ENCODE data around the gene HCN2. TPM values are rescaled to one million over a fixed set of nuclear protein-coding genes. Genes with fewer than 3 reads are reported as not detected.
A peak's percentile ranks its signal among the peaks of the same experiment; 100 is the strongest.

HCN2 gene
- total and polyA plus RNA-seq, 7 donors: 0.04 to 0.13 (median 0.07) TPM; not detected in 3

- Histone ChIP-seq H3K27ac (peak overlapping the region; percentile 94), H3K27me3 (ENCODE audit: insufficient read depth in 3 of 3, low read length in 2 of 3) (no peaks in the 10 kb centered on the region), H3K9me3 (no peaks in the 10 kb centered on the region), H3K4me1 (peaks cover 54% of the 10 kb centered on the region), H3K4me3 (peak overlapping the region; percentile 97), H3K36me3 (ENCODE audit: insufficient read depth in 1 of 2, low read depth in 1 of 2) (peaks cover 4 to 48% of the 10 kb centered on the region in 2 donors)
- TF ChIP-seq CTCF (IDR thresholded peaks at IDR 0.05): no peak
- intact Hi-C loops (cut with DNase I): loop anchor here (5.0 to 10.0 kb wide), 3 partner anchors 50 to 827 kb away; partner anchors contain the start of genes DAZAP1 (in 1 of the 2), GAMT (in 1 of the 2) and POLRMT (in 1 of the 2)
- ATAC-seq: no peak
- 81 to 85% (median 83%) methylated on average over 59 to 66 of the region's 66 CpGs for WGBS, 3 donors
- no peak for DNase-seq
Observed at GRCh38 chr19:577439-578392, 12.0 kb upstream of the HCN2 start.

- intact Hi-C loops (cut with DNase I): loop anchor here (5.0 to 10.0 kb wide), 3 partner anchors 48 to 826 kb away; partner anchors contain the start of genes DAZAP1 (in 1 of the 2), GAMT (in 1 of the 2) and POLRMT (in 1 of the 2)
- H3K4me1 ChIP-seq: peaks cover 52% of the 10 kb centered on the region
- H3K27ac ChIP-seq: peak overlapping the region; percentile 41
- 74 to 84% (median 83%) methylated on average over 46 of the region's 46 CpGs for WGBS, 3 donors
- no peak for DNase-seq
- no peaks in the 10 kb centered on the region for H3K9me3 ChIP-seq
- no peak overlapping the region for H3K4me3 ChIP-seq
- TF ChIP-seq CTCF (IDR thresholded peaks at IDR 0.05): no peak
- peaks cover 4 to 54% of the 10 kb centered on the region in 2 donors for H3K36me3 ChIP-seq (ENCODE audit: insufficient read depth in 1 of 2, low read depth in 1 of 2)
- no peaks in the 10 kb centered on the region for H3K27me3 ChIP-seq (ENCODE audit: insufficient read depth in 3 of 3, low read length in 2 of 3)
- no peak for ATAC-seq
Observed at GRCh38 chr19:579111-579841, 10.4 kb upstream of the HCN2 start.

- Histone ChIP-seq H3K4me3 (no peak overlapping the region), H3K27me3 (ENCODE audit: insufficient read depth in 3 of 3, low read length in 2 of 3) (no peaks in the 10 kb centered on the region), H3K9me3 (no peaks in the 10 kb centered on the region), H3K4me1 (peaks cover 47% of the 10 kb centered on the region), H3K27ac (no peak overlapping the region), H3K36me3 (ENCODE audit: insufficient read depth in 1 of 2, low read depth in 1 of 2) (peaks cover 4 to 54% of the 10 kb centered on the region in 2 donors)
- DNase-seq (no peak), ATAC-seq (no peak)
- intact Hi-C loops (cut with DNase I): loop anchor here (5.0 to 10.0 kb wide), 4 partner anchors 48 to 825 kb away; partner anchors contain the start of genes DAZAP1 (in 1 of the 2), GAMT (in 1 of the 2) and POLRMT (in 1 of the 2)
- no peak for TF ChIP-seq CTCF (IDR thresholded peaks at IDR 0.05)
- 74 to 90% (median 80%) methylated on average over 11 of the region's 11 CpGs for WGBS, 3 donors
Observed at GRCh38 chr19:579842-580155, 9.9 kb upstream of the HCN2 start.

DNA sequence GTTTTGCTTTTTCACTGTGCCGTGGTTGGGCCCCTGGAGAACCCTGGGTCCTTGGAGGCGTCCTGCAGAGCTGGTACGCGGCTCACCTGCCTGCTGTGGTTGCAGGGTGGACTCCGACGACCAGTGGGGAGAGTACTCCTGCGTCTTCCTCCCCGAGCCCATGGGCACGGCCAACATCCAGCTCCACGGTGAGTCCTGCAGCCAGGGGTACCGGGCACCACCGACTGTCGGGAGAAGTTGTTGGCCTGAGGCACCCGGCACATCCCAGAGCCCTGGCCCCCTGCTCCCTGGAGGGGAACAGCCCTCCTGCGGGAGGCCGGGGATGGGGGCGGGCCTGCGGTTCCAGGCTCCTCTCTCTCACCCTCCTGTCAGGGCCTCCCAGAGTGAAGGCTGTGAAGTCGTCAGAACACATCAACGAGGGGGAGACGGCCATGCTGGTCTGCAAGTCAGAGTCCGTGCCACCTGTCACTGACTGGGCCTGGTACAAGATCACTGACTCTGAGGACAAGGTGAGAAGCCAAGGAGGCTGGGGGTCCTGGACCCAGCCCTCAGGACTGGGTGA lies 9.3 kb upstream of the HCN2 start:
- Histone ChIP-seq H3K27me3 (ENCODE audit: insufficient read depth in 3 of 3, low read length in 2 of 3) (no peaks in the 10 kb centered on the region), H3K36me3 (ENCODE audit: insufficient read depth in 1 of 2, low read depth in 1 of 2) (peaks cover 4 to 54% of the 10 kb centered on the region in 2 donors), H3K27ac (no peak overlapping the region), H3K9me3 (no peaks in the 10 kb centered on the region), H3K4me1 (peaks cover 44% of the 10 kb centered on the region), H3K4me3 (no peak overlapping the region)
- no peak for TF ChIP-seq CTCF (IDR thresholded peaks at IDR 0.05)
- WGBS, 3 donors: 81 to 84% (median 82%) methylated on average over 22 of the region's 22 CpGs
- ATAC-seq: no peak
- intact Hi-C loops (cut with DNase I): loop anchor here in 1 of 2 donors (10.0 kb wide), 1 partner anchor 154 kb away; no protein-coding TSS in a partner anchor
- DNase-seq: no peak
